B cell (primary cell): ENCODE data around the gene LPXN. TPM values are rescaled to one million over a fixed set of nuclear protein-coding genes. Genes with fewer than 3 reads are reported as not detected.

Source experiments
- ATAC-seq: fragments of 200-7000 bp; cut with Tn5 transposase; one replicate; pipeline ENCODE4 v1.10.0; 2021; ENCODE audit warnings: low read depth, mild to moderate bottlenecking, moderate number of reproducible peaks, moderate library complexity
- CTCF ChIA-PET: fragments of 350-600 bp; sonication (Branson Sonifier 250); formaldehyde crosslinking; loops from one replicate; lab custom pipeline; 2021; ENCODE audit warnings: antibody characterized with exemption, inconsistent platforms; lab: Charles Lee
- POLR2A ChIA-PET: fragments of 350-600 bp; sonication (Branson Sonifier 250); formaldehyde crosslinking; loops from one replicate; lab custom pipeline; 2021; ENCODE audit warnings: antibody characterized with exemption; lab: Charles Lee
- DNase-seq: peaks from one replicate; pipeline ENCODE4 v3.0.0; 2013
- H2AFZ ChIP-seq: 2 replicates; pipeline ENCODE4 v1.6.1; 2012; ENCODE audit warnings: mild to moderate bottlenecking, low read depth, low read length; ENCODE audit not compliant: insufficient read depth, poor library complexity, severe bottlenecking
- H3K27ac ChIP-seq, 2 donors: 1 replicate in 1 of 2; 2 replicates in 1 of 2; pipeline ENCODE4 v1.5.1; 2012 to 2013; ENCODE audit warnings: low read length in 2 of 2, mild to moderate bottlenecking in 2 of 2, moderate library complexity in 1 of 2
- H3K27me3 ChIP-seq, 4 experiments: fragments of 200-600 bp in 1 of 4; sonication (generic) in 1 of 4; replicated peaks in 1 of 4; 1 replicate in 2 of 4; 2 replicates in 2 of 4; pipeline versions ENCODE4 v1.6.1 to v1.7.0; 2013 to 2016; ENCODE audit warnings: low read length in 3 of 4, mild to moderate bottlenecking in 2 of 4, mixed read lengths in 1 of 4, moderate library complexity in 1 of 4; ENCODE audit not compliant: insufficient read depth in 4 of 4, control insufficient read depth in 3 of 4; ENCODE audit errors: control extremely low read depth in 1 of 4
- H3K36me3 ChIP-seq, 2 experiments: replicated peaks in 1 of 2; 1 replicate in 1 of 2; 2 replicates in 1 of 2; pipeline versions ENCODE4 v1.6.1 to v1.7.1; 2013; ENCODE audit warnings: low read length in 1 of 2; ENCODE audit not compliant: insufficient read depth in 2 of 2, control insufficient read depth in 1 of 2; ENCODE audit errors: control extremely low read depth in 1 of 2, extremely low read depth in 1 of 2
- H3K4me1 ChIP-seq, 2 donors: fragments of 200-600 bp in 1 of 2; sonication (generic) in 1 of 2; 1 replicate in 1 of 2; 2 replicates in 1 of 2; pipeline versions ENCODE4 v1.5.1 to v1.6.1; 2013 to 2017; ENCODE audit warnings: low read length in 2 of 2; ENCODE audit not compliant: control insufficient read depth in 2 of 2, insufficient read depth in 2 of 2
- H3K4me2 ChIP-seq: replicated peaks from 2 replicates; pipeline ENCODE3; 2012; ENCODE audit warnings: mild to moderate bottlenecking, low read depth, low read length; ENCODE audit not compliant: poor library complexity, severe bottlenecking
- H3K4me3 ChIP-seq, 5 experiments: fragments of 200-600 bp in 1 of 5; sonication (generic) in 1 of 5; 1 replicate in 3 of 5; 2 replicates in 2 of 5; pipeline versions ENCODE4 v1.5.1 to v1.7.0; 2011 to 2016; ENCODE audit warnings: low read length in 4 of 5, mild to moderate bottlenecking in 4 of 5, low read depth in 2 of 5, control low read depth in 1 of 5, moderate library complexity in 1 of 5; ENCODE audit not compliant: insufficient read depth in 1 of 5; ENCODE audit errors: control extremely low read depth in 1 of 5, extremely low read depth in 1 of 5
- H3K79me2 ChIP-seq: fragments of 200-600 bp; sonication (generic); one replicate; pipeline ENCODE4 v1.6.0; 2016; ENCODE audit warnings: low read length; ENCODE audit not compliant: control insufficient read depth, insufficient read depth
- H3K9ac ChIP-seq: fragments of 200-600 bp; sonication (generic); 2 replicates; pipeline ENCODE4 v1.6.1; 2017; ENCODE audit warnings: mild to moderate bottlenecking, low read length, moderate library complexity
- H3K9me3 ChIP-seq, 3 donors: one replicate each; pipeline versions ENCODE4 v1.6.1 to v1.7.1; 2013; ENCODE audit warnings: low read length in 2 of 3; ENCODE audit not compliant: control insufficient read depth in 2 of 3, insufficient read depth in 1 of 3; ENCODE audit errors: control extremely low read depth in 1 of 3
- H4K20me1 ChIP-seq: 2 replicates; pipeline ENCODE4 v1.6.0; 2012; ENCODE audit warnings: mild to moderate bottlenecking, low read length; ENCODE audit not compliant: insufficient read depth, control insufficient read depth, poor library complexity, severe bottlenecking
- H3K27ac Mint-ChIP-seq: one replicate; pipeline ENCODE4 v1.8.0; 2021; ENCODE audit warnings: mixed read lengths
- H3K27me3 Mint-ChIP-seq: one replicate; pipeline ENCODE4 v1.8.0; 2021; ENCODE audit warnings: mixed read lengths
- H3K4me1 Mint-ChIP-seq: one replicate; pipeline ENCODE4 v1.8.0; 2021; ENCODE audit warnings: mixed read lengths
- H3K4me3 Mint-ChIP-seq: one replicate; pipeline ENCODE4 v1.8.0; 2021; ENCODE audit warnings: mixed read lengths
- H3K9me3 Mint-ChIP-seq: one replicate; pipeline ENCODE4 v1.8.0; 2022; ENCODE audit warnings: mixed read lengths; ENCODE audit not compliant: insufficient read depth
- CTCF ChIP-seq: fragments of 200-600 bp; IDR thresholded peaks from one replicate; pipeline ENCODE4 v1.8.0; 2022; ENCODE audit warnings: antibody characterized with exemption, mild to moderate bottlenecking
- EZH2 ChIP-seq: IDR thresholded peaks from 2 replicates; pipeline ENCODE4 v1.6.1; 2012; ENCODE audit warnings: borderline replicate concordance, low read depth, mild to moderate bottlenecking, moderate library complexity, low read length; ENCODE audit not compliant: insufficient read depth, poor library complexity, severe bottlenecking
- WGBS: methylation state at CpG from one replicate; pipeline ENCODE4 v1.1.5; 2013; ENCODE audit warnings: missing lambda C conversion rate; ENCODE audit not compliant: insufficient coverage; 5-methylcytosine and 5-hydroxymethylcytosine counted together
- intact Hi-C: fragments of 100-400 bp; cut with micrococcal nuclease; formaldehyde crosslinking; loops from one replicate; pipeline ENCODE4 v1.10.0; 2022
- polyA plus RNA-seq: library from polyadenylated mRNA; depleted of rRNA; stranded (reverse); fragments of >200 nt; gene quantifications from 2 replicates; pipeline ENCODE4 v1.2.3, GENCODE V29; 2012
- total RNA-seq, 2 donors: library from RNA; stranded (reverse); fragments of 120-200 nt in 1 of 2; gene quantifications; 1 replicate in 1 of 2; 2 replicates in 1 of 2; pipeline versions ENCODE4 v1.2.3 to v1.2.4, GENCODE V29; 2013 to 2022

Gene LPXN
- total and polyA plus RNA-seq, 2 donors (not counting 1 experiment from before 2014, with no cell fraction given): 59.2 to 209 TPM

- no peaks in the 10 kb centered on the region for H3K27me3 ChIP-seq
- WGBS: no CpG with 5 or more reads among the region's 5 CpGs
- intact Hi-C loops: no loop called here
- TF ChIP-seq EZH2 (no peak), CTCF (no peak)
- H3K9me3 Mint-ChIP-seq: no peaks in the 10 kb centered on the region
- ATAC-seq (no peak), DNase-seq (no peak)
- ChIA-PET CTCF (interaction anchor here (1.4 to 1.5 kb wide), 2 partner anchors 25 to 28 kb away, joined by 4 to 5 read pairs; no protein-coding TSS in a partner anchor), POLR2A (interaction anchor here (1.2 kb wide), 1 partner anchor 12 kb away, joined by 3 read pairs; no protein-coding TSS in a partner anchor)
- no peak overlapping the region for H3K27ac ChIP-seq
- peaks cover 62% of the 10 kb centered on the region for H4K20me1 ChIP-seq
- H3K4me1 ChIP-seq: peaks cover 3 to 6% of the 10 kb centered on the region in 2 donors
- peaks cover 98% of the 10 kb centered on the region for H3K79me2 ChIP-seq
- H3K9me3 ChIP-seq: no peaks in the 10 kb centered on the region
- H3K36me3 ChIP-seq: peaks cover 1 to 16% of the 10 kb centered on the region in 2 experiments
- H3K27me3 Mint-ChIP-seq: no peaks in the 10 kb centered on the region
- H3K4me2 ChIP-seq: no peak overlapping the region
- no peak overlapping the region for H3K4me3 ChIP-seq
- H3K27ac Mint-ChIP-seq: no peak overlapping the region
- H3K4me3 Mint-ChIP-seq: no peak overlapping the region
- no peak overlapping the region for H2AFZ ChIP-seq
- H3K4me1 Mint-ChIP-seq: peaks cover 35% of the 10 kb centered on the region
- H3K9ac ChIP-seq: no peak overlapping the region
Observed at GRCh38 chr11:58592760-58593472, 17.3 kb upstream of the LPXN start.

GRCh38 chr11:58591659-58592058 lies 16.0 kb upstream of the LPXN start:
- ChIA-PET POLR2A (interaction anchor here (1.2 kb wide), 1 partner anchor 11 kb away, joined by 3 read pairs; no protein-coding TSS in a partner anchor), CTCF (interaction anchor here (0.8 to 1.4 kb wide), 2 partner anchors 23 to 24 kb away, joined by 4 to 5 read pairs; no protein-coding TSS in a partner anchor)
- ATAC-seq (no peak), DNase-seq (no peak)
- 97% methylated on average over 2 of the region's 3 CpGs for WGBS
- Histone ChIP-seq H3K27ac (no peak overlapping the region), H4K20me1 (peaks cover 62% of the 10 kb centered on the region), H3K4me3 (no peak overlapping the region), H3K36me3 (peaks cover 1 to 15% of the 10 kb centered on the region in 2 experiments), H3K4me2 (no peak overlapping the region), H2AFZ (no peak overlapping the region), H3K9me3 (no peaks in the 10 kb centered on the region), H3K9ac (no peak overlapping the region), H3K79me2 (peaks cover 98% of the 10 kb centered on the region), H3K4me1 (peaks cover 9 to 15% of the 10 kb centered on the region in 2 donors), H3K27me3 (no peaks in the 10 kb centered on the region)
- Mint-ChIP-seq H3K27me3 (no peaks in the 10 kb centered on the region), H3K4me1 (peaks cover 40% of the 10 kb centered on the region), H3K9me3 (no peaks in the 10 kb centered on the region), H3K27ac (no peak overlapping the region), H3K4me3 (no peak overlapping the region)
- TF ChIP-seq EZH2 (no peak), CTCF (no peak)
- intact Hi-C loops: no loop called here
